ENCODE results near the gene MKX.

- TF ChIP-seq CTCF (IDR thresholded peaks at IDR 0.05 in 2 of 3, conservative IDR thresholded peaks at IDR 0.05 in 1 of 3; ENCODE audit: borderline replicate concordance in 1 of 3, insufficient read depth in 1 of 3, low read depth in 2 of 3, low read length in 2 of 3) (no peak), MAX (IDR thresholded peaks at IDR 0.05) (no peak), POLR2A (IDR thresholded peaks at IDR 0.05; ENCODE audit: borderline replicate concordance, extremely low read depth, insufficient read depth, insufficient read length) (no peak), EZH2 (IDR thresholded peaks at IDR 0.05) (no peak)
Observed at GRCh38 chr10:27723436-27723835, 22.2 kb downstream of the MKX start.
